PC-9 (cell line): Measurements from ENCODE around the gene TLK2. TPM values are rescaled to one million over a fixed set of nuclear protein-coding genes. Genes with fewer than 3 reads are reported as not detected.
A peak's percentile ranks its signal among the peaks of the same experiment; 100 is the strongest.

Experiments
- BruUV-seq: library from RNA; stranded (reverse); fragments of 400-500 nt; replicated peaks from 2 replicates; lab custom pipeline; 2021; lab: Mats Ljungman, UMichigan
- CTCF ChIA-PET: fragments of 300-600 bp; sonication (Branson Sonifier 250); formaldehyde crosslinking; loops from one replicate; lab custom pipeline; 2022; ENCODE audit warnings: antibody characterized with exemption; lab: Charles Lee
- POLR2A ChIA-PET: fragments of 300-600 bp; sonication (Branson Sonifier 250); formaldehyde crosslinking; loops from one replicate; lab custom pipeline; 2022; ENCODE audit warnings: antibody characterized with exemption; ENCODE audit not compliant: unreplicated experiment; lab: Charles Lee
- DNase-seq, 2 experiments: peaks; one replicate each; pipeline versions ENCODE4 v3.0.0 to v3.0.0-alpha.2; 2015 to 2022; ENCODE audit warnings: mixed read lengths in 1 of 2
- H2AFZ ChIP-seq: fragments of 200-600 bp; sonication (generic); 2 replicates; pipeline ENCODE4 v1.8.1; 2017; ENCODE audit warnings: antibody characterized with exemption
- H3F3A ChIP-seq: fragments of 200-600 bp; sonication (generic); 2 replicates; pipeline ENCODE4 v1.8.1; 2017; ENCODE audit warnings: antibody characterized with exemption, mild to moderate bottlenecking, low read depth; ENCODE audit not compliant: insufficient read depth
- H3K27ac ChIP-seq: fragments of 200-600 bp; sonication (generic); 2 replicates; pipeline ENCODE4 v1.6.1; 2016; ENCODE audit warnings: mixed run types
- H3K27me3 ChIP-seq: fragments of 200-600 bp; sonication (generic); 2 replicates; pipeline ENCODE4 v1.6.1; 2016; ENCODE audit warnings: low read depth, mixed run types; ENCODE audit not compliant: insufficient read depth
- H3K36me3 ChIP-seq: fragments of 200-600 bp; sonication (generic); 2 replicates; pipeline ENCODE4 v1.6.1; 2016; ENCODE audit warnings: low read depth, mixed run types
- H3K4me1 ChIP-seq: fragments of 200-600 bp; sonication (generic); replicated peaks from 2 replicates; pipeline ENCODE4 v1.6.1; 2016; ENCODE audit warnings: mixed run types; ENCODE audit not compliant: insufficient read depth
- H3K4me2 ChIP-seq: fragments of 200-600 bp; sonication (generic); 2 replicates; pipeline ENCODE4 v1.6.1; 2017; ENCODE audit warnings: mixed run types
- H3K4me3 ChIP-seq: fragments of 200-600 bp; sonication (generic); 2 replicates; pipeline ENCODE4 v1.6.1; 2016; ENCODE audit warnings: mixed run types
- H3K79me2 ChIP-seq: fragments of 200-600 bp; sonication (generic); 2 replicates; pipeline ENCODE4 v1.6.1; 2017; ENCODE audit warnings: low read depth, mixed run types
- H3K9me2 ChIP-seq: fragments of 200-600 bp; sonication (generic); 2 replicates; pipeline ENCODE4 v1.8.1; 2017; ENCODE audit warnings: mild to moderate bottlenecking; ENCODE audit not compliant: insufficient read depth
- H3K9me3 ChIP-seq: fragments of 200-600 bp; sonication (generic); 2 replicates; pipeline ENCODE4 v1.8.1; 2016; ENCODE audit warnings: low read depth; ENCODE audit not compliant: insufficient read depth
- H4K20me1 ChIP-seq: fragments of 200-600 bp; sonication (generic); 2 replicates; pipeline ENCODE4 v1.8.1; 2017; ENCODE audit not compliant: insufficient read depth
- CTCF ChIP-seq: fragments of 200-600 bp; sonication (generic); conservative IDR thresholded peaks from 2 replicates; pipeline ENCODE4 v1.6.1; 2017; ENCODE audit warnings: mixed run types, antibody characterized with exemption, mild to moderate bottlenecking, moderate library complexity
- EZH2 ChIP-seq: fragments of 200-600 bp; sonication (generic); IDR thresholded peaks from 2 replicates; pipeline ENCODE4 v1.8.0; 2017; ENCODE audit warnings: antibody characterized with exemption, low read depth
- intact Hi-C: fragments of 100-400 bp; cut with micrococcal nuclease; formaldehyde crosslinking; loops from one replicate; pipeline ENCODE4 v1.10.0; 2022; ENCODE audit not compliant: unreplicated experiment
- total RNA-seq: library from RNA; stranded (reverse); gene quantifications from 2 replicates; pipeline ENCODE4 v1.2.3, GENCODE V29; 2021

TLK2 gene
- total RNA-seq, 1 experiment from 2014 or later: 40.7 TPM

- Histone ChIP-seq H4K20me1 (no peaks in the 10 kb centered on the region), H2AFZ (peak within 1 kb of the TSS; percentile 66), H3K79me2 (no peaks in the 10 kb centered on the region), H3K9me3 (no peaks in the 10 kb centered on the region), H3K4me3 (peak within 1 kb of the TSS; percentile 62), H3K27ac (no peak within 1 kb of the TSS), H3K36me3 (no peaks in the 10 kb centered on the region), H3K27me3 (peaks cover 27% of the 10 kb centered on the region), H3F3A (no peaks in the 10 kb centered on the region), H3K4me1 (0 out of 2 replicates have a peak, but pooled peaks cover 4% of the 10 kb centered on the region), H3K9me2 (no peaks in the 10 kb centered on the region), H3K4me2 (peak within 1 kb of the TSS; percentile 95)
- peak in 1 of 2 experiments; percentile 28 for DNase-seq
- ChIA-PET CTCF (no interaction called here), POLR2A (no interaction called here)
- intact Hi-C loops: no loop called here
- no TSS peak for BruUV-seq
- TF ChIP-seq CTCF: no peak
- TF ChIP-seq EZH2: no peak
Observed at GRCh38 chr17:62627219-62627903, 148.7 kb downstream of the TLK2 start, which contains the start of gene MRC2. TSS of gene MRC2 (plus strand) at chr17:62627670. CDS start at chr17:62627803, 133 bp downstream.

GRCh38 chr17:62627904-62628633 lies 149.4 kb downstream of the TLK2 start:
- Histone ChIP-seq H3K4me3 (peak overlapping the region; percentile 62), H3F3A (no peaks in the 10 kb centered on the region), H3K4me1 (0 out of 2 replicates have a peak, but pooled peaks cover 4% of the 10 kb centered on the region), H3K9me2 (no peaks in the 10 kb centered on the region), H3K27ac (no peak overlapping the region), H3K36me3 (no peaks in the 10 kb centered on the region), H3K79me2 (no peaks in the 10 kb centered on the region), H4K20me1 (no peaks in the 10 kb centered on the region), H3K9me3 (no peaks in the 10 kb centered on the region), H2AFZ (peak overlapping the region; percentile 66), H3K27me3 (peaks cover 27% of the 10 kb centered on the region), H3K4me2 (peak overlapping the region; percentile 95)
- CTCF ChIA-PET: no interaction called here
- BruUV-seq: no TSS peak
- POLR2A ChIA-PET: no interaction called here
- DNase-seq: no peak
- no peak for TF ChIP-seq EZH2
- no peak for TF ChIP-seq CTCF
- intact Hi-C loops: no loop called here

- POLR2A ChIA-PET: no interaction called here
- H3K27ac ChIP-seq: no peak overlapping the region
- intact Hi-C loops: no loop called here
Observed at GRCh38 chr17:62628831-62629555, 150.4 kb downstream of the TLK2 start.

More at GRCh38 chr17:62628831-62629555, 150.4 kb downstream of the TLK2 start:
- no peak overlapping the region for H3K4me3 ChIP-seq
- DNase-seq: no peak
- 0 out of 2 replicates have a peak, but pooled peaks cover 4% of the 10 kb centered on the region for H3K4me1 ChIP-seq
- no peak overlapping the region for H3K4me2 ChIP-seq
- peaks cover 27% of the 10 kb centered on the region for H3K27me3 ChIP-seq
- no TSS peak for BruUV-seq
- no peak overlapping the region for H2AFZ ChIP-seq
- no peaks in the 10 kb centered on the region for H4K20me1 ChIP-seq
- no peaks in the 10 kb centered on the region for H3F3A ChIP-seq
- no peaks in the 10 kb centered on the region for H3K9me2 ChIP-seq
- TF ChIP-seq CTCF: no peak
- TF ChIP-seq EZH2: no peak
- H3K79me2 ChIP-seq: no peaks in the 10 kb centered on the region
- no peaks in the 10 kb centered on the region for H3K36me3 ChIP-seq
- CTCF ChIA-PET: no interaction called here
- no peaks in the 10 kb centered on the region for H3K9me3 ChIP-seq
